Stimulated activated CD4-positive, alpha-beta T cell treated with anti-CD3 and anti-CD28 coated beads, Interleukin-4, amount 100 ng/mL, for 48 hours (primary cell): ENCODE data around the gene UCN3.
"Not testable (repeated sequence)": the region's sequence is repeated elsewhere in the genome, so short reads cannot be mapped to it uniquely, and the experiment has no call there.

ENCODE experiments used
- DNase-seq, 2 donors: peaks; one replicate each; pipeline ENCODE4 v3.0.0-alpha.2; 2020; ENCODE audit warnings: low read depth in 2 of 2

UCN3 gene

GRCh38 chr10:5369362-5370158, 4.8 kb downstream of the UCN3 start:
- DNase-seq = no peak

DNA sequence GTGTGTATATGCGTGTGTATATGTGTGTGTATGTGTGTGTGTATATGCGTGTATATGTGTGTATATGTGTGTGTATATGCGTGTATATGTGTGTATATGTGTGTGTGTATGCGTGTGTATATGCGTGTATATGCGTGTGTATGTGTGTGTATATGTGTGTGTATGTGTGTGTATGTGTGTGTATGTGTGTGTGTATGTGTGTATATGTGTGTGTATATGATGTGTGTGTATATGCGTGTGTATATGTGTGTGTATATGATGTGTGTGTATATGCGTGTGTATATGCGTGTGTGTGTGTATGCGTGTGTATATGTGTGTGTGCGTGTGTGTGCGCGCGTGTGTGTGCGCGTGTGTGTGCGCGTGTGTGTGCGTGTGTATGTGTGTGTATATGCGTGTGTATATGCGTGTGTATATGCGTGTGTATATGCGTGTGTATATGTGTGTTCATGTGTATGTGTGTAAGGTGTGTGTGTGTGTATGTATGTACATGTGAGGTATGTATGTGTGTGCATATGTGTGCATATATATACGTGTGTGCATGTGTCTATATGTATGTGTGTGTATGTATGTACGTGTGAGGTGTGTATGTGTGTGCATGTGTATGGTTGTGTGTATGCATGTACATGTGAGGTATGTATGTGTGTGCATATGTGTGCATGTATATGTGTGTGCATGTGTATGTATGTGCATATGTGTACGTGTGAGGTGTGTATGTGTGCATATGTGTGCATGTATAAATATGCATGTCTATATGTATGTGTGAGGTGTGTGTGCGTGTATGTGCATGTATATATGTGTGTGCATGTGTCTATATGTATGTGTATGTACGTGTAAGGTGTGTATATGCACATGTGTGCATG, 6.0 kb downstream of the UCN3 start:
- DNase-seq = no peak

- DNase-seq = no peak
Observed at GRCh38 chr10:5373307-5373706, 8.5 kb downstream of the UCN3 start.

GRCh38 chr10:5373891-5374611, 9.3 kb downstream of the UCN3 start:
- DNase-seq = no peak

DNA sequence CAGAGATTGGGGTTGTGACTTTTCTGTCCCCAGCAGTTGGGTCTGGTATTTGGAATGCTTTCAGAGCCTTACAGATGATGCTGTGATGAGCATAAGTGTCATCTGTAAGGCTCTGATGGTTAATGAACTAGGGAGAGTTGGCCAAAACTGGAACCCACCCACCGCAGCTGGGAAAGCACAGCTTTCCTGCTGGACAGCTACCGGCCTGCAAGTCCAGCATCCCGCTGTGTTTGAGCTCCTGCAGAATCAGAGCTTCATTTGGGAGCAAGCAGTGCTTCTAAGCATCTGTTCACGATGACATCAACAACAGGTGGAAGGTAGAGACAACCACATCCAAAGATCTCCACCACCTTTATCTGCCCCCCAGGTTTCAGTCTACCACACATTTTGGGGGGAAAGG, 11.7 kb downstream of the UCN3 start:
- no peak for DNase-seq

GRCh38 chr10:5379202-5379601, 14.4 kb downstream of the UCN3 start:
- not testable (repeated sequence) for DNase-seq

DNA sequence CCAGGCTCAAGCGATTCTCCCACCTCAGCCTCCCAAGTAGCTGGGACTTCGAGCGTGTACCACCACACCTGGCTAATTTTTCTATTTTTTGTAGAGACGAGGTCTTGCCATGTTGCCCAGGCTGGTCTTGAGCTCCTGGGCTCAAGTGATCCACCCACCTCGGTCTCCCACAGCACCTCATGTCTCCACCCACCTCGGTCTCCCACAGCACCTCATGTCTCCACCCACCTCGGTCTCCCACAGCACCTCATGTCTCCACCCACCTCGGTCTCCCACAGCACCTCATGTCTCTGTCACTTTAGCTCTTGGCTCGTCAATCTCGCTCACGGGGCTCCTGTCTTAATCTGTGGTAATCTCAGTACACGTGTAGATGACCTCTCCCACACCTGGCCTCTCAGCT, 15.6 kb downstream of the UCN3 start:
- not testable (repeated sequence) for DNase-seq

DNA sequence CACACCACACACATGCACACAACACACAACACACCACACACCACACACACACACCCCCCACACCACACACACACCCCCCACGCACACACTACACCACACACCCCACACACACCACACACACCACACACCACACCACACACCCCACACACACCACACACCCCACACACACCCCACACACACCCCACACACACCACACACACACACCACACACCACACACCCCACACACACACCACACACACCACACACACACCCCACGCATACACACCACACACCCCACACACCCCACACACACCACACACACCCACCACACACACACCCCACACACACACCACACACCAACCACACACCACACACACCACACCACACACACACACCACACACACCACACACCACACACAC, 16.4 kb downstream of the UCN3 start:
- DNase-seq = no peak

DNA sequence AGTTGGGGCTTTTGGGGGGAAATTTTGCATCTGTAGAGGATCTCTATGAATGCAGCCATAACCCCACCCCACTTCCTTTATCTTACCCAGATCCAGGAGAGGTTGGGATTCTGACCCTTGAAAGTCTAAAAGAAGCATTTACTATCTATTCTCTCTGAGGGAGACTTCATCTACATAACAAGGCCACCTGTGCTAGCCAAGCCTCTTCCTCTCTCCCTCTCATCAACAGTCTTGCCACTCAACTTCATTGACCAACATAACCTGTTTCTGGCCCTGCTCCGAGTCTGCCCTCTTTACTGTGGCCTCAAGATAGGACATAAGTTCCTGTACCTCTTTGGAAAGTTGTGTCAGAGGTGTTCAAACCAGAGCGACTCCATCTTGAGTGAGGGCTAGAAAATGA, 20.5 kb downstream of the UCN3 start:
- DNase-seq = no peak

DNA sequence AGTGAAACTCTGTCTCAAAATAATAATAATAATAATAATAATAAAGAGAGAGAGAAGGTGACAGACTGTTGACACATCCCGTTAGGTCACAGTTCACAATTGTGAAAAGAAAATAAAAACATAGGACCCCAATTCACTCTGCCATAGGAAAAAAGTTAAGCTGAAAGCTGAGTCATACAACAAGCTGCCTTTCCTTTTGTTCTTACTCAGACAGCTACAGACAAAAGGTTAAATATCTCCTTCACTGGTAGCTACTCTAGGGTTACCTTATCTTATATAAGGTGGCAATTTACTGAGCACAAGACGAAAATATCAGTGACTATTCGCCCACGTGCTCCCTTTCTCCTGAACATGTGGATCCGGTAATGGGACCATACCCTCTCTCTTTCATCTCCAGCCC, 22.4 kb downstream of the UCN3 start:
- DNase-seq = no peak

DNA sequence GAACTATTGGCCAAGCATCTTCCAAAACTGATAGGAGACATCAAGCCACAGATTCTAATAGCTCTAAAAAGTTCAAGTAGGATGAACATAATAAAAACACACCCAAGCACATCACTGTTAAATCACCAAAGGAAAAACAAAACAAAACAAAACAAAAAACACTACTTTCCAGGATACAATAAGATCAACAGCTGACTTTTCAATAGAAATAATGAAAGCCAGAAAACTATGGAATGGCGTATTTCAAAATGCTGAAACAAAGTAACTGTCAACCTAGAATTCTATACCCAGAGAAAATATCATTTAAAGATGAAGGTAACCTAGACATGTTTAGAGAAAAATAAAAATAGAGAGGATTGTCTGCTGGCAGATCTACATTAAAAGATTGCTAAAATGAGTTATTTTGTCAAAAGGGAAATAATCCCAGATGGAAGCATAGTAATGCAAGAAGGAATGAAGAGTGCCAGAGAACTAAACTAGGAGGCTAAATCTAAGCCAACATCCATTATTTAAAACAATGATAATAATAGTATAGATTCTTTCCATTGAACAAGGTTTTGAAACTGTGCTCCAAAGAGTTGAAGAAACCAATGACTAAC, 25.9 kb downstream of the UCN3 start:
- no peak for DNase-seq

- no peak for DNase-seq
Observed at GRCh38 chr10:5391790-5392189, 27.0 kb downstream of the UCN3 start.

- DNase-seq = no peak
Observed at GRCh38 chr10:5393529-5393928, 28.8 kb downstream of the UCN3 start.

DNA sequence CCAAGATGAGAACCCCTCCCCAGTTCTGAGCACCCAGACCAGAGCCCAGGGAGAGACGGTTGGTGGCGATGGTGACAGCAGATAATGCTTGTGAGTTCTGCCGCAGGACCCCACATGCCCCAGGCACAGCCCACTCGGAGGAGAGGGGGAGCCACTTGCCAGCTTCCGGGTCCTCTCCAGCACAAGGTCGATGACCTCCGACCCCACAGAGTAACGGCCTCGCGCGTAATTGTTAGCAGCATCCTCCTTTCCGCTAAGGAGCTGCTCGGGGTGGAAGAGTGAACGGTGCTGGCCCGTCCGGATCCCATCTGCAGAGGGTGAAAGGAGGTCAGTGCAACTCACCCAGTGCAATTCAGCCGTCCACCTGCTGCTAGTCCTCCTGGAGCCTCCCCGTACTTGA, 30.4 kb downstream of the UCN3 start:
- DNase-seq = no peak

DNA sequence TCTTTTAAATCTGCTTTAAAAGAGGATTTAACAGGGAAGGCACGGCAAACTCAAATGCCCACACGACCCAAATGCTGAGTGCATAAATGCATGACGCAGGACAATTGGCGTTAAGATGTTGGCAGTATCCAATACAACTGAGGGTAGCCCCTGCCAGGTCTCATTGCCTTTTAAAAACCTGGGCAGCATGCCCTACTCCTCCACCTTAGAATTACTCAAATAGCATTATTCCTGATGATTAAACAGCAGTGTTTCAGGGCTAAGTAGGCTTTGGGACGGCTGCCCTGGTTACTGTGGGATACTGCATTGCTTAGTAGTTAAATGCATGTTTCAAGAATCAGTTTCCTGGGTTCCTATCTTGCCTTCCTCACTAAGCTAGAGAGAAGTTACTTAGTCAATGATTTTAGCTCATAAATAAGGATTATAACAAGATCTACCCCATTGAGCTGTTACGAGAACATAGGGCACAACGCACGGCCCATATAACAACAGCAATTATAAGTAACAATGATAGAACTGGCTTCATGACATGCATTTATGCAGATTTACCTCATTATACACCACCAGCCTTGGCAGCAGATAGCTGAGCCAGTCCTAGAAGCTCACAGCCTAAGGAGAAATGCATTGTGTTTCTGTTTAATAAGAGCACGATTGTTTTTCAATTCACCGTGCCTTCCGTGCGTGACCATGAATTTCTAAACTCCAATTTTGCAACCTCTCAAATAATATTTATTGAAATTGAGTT, 32.0 kb downstream of the UCN3 start:
- no peak for DNase-seq

GRCh38 chr10:5399332-5399731, 34.6 kb downstream of the UCN3 start:
- no peak for DNase-seq

DNA sequence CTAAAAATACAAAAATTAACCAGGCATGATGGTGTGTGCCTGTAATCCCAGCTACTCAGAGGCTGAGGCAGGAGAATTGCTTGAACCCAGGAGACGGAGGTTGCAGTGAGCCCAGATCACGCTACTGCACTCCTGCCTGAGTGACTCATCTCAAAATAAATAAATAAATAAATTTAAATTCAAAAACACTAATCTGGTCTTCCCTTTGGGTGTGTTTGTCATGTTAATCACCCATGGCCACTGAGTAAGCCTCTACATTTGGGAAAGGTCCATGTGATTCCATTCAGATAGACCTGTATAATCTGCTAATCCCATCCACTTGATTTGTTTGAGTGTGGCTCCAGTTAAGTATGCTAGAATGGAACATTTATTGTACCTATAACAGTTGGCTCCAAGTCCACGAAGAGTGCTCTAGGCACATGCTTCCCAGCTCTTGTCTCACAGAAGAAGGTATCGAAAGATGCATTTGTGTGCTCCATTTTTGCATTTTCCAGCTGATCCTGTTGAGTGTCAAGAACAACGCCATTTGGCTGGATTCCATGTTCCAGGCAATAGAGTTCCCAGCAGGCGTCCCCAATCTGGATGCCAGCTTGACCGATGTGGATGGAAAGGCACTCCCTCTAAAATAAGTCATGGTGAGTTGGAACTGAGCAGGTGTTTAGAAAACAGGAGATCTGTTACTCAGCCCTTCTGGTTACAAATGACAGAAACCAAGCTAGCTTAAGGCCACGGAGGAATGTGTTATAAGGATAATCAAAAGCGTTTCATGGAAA, 35.9 kb downstream of the UCN3 start:
- no peak for DNase-seq

GRCh38 chr10:5402798-5403197, 38.0 kb downstream of the UCN3 start:
- no peak for DNase-seq

DNA sequence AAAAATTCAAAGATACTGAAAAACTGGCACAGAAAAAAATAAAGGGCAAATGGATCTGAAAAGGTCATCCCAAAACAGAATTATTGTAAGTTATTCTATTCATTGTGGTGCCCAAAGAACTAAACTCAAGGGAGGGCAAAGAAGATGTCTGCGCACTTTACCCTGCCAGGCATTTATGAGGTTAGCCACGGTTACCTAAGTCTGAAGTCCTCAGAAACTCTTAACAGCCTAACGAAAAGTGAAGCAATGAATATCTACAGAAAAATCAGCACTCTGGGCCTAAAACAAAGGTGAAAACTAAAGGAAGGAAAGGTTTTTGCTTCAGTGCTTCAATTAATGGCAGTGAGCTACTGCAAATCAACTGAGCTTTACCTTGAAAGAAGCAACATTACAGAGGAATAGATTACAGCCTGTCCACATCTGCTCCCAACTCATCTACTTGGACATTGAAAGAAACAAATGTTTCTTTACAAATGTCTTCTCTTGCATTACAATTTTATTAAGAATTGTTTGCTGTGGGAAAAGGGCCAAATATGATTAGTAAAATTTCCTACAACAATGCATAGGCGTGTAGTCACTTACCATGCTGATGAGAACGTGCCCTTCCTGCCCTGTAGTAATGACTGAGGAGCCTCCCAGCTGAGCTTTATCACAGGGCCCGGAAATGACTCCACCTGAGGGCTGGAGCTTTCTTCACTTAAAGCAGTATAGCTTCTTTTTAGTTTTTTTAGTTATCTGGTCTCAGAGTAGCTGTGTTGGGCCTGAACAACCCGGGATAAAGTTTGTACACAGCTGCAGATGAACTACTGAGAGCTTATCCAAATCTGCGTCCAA, 39.7 kb downstream of the UCN3 start, which contains the start of gene TUBAL3:
Gene TUBAL3, minus strand, starts transcription at position 621 of the 834 bp plus-strand sequence. Its CDS starts 36 bp downstream, at position 585.
- DNase-seq = no peak
